ENCODE results near the gene PM20D1.

DNA sequence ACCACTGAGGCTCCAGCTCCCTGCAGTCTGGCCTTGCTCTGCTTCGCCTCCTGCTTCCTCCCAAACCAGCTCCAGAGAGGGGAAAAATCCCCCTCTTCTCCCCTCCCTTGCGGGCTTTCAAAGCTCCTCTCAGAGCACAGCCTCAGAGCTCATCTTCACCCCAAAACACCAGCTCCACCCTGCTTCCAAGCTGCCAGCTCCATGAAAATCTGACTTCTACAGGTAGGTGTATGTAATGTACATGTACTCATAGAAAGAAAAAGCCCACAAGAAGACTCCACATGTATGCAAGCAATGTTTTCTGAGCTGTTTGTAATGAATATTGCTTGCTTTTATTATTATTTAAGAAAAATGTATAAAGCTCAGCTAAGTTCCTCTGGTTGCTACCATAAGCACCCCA lies 45.3 kb downstream of the PM20D1 start:
- TF ChIP-seq, protein P1, sequence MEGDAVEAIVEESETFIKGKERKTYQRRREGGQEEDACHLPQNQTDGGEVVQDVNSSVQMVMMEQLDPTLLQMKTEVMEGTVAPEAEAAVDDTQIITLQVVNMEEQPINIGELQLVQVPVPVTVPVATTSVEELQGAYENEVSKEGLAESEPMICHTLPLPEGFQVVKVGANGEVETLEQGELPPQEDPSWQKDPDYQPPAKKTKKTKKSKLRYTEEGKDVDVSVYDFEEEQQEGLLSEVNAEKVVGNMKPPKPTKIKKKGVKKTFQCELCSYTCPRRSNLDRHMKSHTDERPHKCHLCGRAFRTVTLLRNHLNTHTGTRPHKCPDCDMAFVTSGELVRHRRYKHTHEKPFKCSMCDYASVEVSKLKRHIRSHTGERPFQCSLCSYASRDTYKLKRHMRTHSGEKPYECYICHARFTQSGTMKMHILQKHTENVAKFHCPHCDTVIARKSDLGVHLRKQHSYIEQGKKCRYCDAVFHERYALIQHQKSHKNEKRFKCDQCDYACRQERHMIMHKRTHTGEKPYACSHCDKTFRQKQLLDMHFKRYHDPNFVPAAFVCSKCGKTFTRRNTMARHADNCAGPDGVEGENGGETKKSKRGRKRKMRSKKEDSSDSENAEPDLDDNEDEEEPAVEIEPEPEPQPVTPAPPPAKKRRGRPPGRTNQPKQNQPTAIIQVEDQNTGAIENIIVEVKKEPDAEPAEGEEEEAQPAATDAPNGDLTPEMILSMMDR (IDR thresholded peaks at IDR 0.05): no peak
- TF ChIP-seq POLR2A (IDR thresholded peaks at IDR 0.05) (no peak), POLR2AphosphoS5 (IDR thresholded peaks at IDR 0.05) (no peak)
